PC-9 (cell line): ENCODE data around the gene DFFA.

Source experiments
- EZH2 ChIP-seq: fragments of 200-600 bp; sonication (generic); IDR thresholded peaks from 2 replicates; pipeline ENCODE4 v1.8.0; 2017; ENCODE audit warnings: antibody characterized with exemption, low read depth
- TF ChIP-seq, protein P1 (sequence below): fragments of 200-600 bp; sonication (generic); conservative IDR thresholded peaks from 2 replicates; pipeline ENCODE4 v1.6.1; 2017; ENCODE audit warnings: mixed run types, antibody characterized with exemption, mild to moderate bottlenecking, moderate library complexity

DNA sequence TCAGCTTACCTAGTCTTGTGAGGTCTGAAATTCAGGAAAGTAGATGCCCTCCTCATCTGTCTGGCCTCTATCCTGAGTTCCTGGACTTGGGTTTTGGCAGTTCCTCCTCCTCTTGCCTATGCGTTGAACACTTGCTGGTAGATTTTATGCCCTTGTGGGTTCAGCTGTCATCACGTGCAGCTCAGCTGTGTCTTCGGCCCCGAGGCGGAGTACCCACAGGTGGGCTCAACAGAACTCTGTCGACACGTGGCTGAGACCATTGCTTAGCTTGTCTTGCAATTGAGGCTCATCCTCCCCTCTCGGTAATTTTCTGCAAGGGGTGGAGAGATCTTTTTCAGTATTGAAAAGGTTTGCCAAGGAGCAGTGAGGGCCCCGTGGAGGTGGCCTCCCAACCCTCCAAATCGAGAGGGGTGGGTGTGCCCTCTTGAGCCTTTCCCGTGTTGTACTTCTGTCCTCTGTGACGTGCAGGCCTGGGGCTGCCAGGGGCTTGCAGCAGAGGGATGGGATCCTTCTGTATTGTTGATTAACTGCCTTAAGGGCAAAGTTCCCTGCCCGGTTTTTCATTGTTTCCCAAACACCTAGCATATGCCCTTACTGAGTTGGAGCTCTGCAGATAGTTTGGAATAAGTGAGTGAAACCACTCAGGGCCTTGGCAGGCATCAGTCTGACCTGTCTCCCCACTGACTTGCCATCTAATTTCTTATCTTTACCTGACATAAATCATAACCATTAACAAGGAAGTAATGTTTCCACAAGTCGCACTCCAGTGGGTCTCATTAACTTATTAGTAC, 39.2 kb downstream of the DFFA start:
- TF ChIP-seq, protein P1, sequence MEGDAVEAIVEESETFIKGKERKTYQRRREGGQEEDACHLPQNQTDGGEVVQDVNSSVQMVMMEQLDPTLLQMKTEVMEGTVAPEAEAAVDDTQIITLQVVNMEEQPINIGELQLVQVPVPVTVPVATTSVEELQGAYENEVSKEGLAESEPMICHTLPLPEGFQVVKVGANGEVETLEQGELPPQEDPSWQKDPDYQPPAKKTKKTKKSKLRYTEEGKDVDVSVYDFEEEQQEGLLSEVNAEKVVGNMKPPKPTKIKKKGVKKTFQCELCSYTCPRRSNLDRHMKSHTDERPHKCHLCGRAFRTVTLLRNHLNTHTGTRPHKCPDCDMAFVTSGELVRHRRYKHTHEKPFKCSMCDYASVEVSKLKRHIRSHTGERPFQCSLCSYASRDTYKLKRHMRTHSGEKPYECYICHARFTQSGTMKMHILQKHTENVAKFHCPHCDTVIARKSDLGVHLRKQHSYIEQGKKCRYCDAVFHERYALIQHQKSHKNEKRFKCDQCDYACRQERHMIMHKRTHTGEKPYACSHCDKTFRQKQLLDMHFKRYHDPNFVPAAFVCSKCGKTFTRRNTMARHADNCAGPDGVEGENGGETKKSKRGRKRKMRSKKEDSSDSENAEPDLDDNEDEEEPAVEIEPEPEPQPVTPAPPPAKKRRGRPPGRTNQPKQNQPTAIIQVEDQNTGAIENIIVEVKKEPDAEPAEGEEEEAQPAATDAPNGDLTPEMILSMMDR, result no peak
- no peak for TF ChIP-seq EZH2
